ENCODE data around the gene SART3.

Gene SART3

GRCh38 chr12:108527166-108527496, 33.8 kb downstream of the SART3 start:
- H3K4me3 ChIP-seq (ENCODE audit: low read depth, low read length), result no peak overlapping the region

- H3K4me3 ChIP-seq (ENCODE audit: low read depth, low read length), result no peak overlapping the region
Measured at GRCh38 chr12:108526482-108527165, 34.3 kb downstream of the SART3 start.

DNA sequence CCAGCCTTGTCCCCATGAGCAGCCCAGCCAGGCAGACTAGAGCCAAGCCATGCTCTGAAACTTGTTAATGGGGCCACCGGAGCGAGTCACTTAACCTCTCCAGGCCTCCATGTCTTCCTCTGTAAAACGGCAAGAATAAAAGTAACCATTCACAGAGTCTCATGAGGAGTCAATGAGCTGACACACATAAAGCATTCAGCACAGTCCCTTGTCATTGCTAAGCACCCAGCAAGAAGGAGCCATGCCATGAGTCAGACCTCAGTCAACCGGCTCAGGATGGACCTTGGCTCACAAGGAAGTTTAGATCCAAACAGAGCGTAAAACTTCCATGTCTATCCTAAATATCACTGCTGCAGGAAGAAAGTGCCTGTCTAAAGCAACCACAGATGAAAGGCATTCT, 35.3 kb downstream of the SART3 start:
- no peak overlapping the region for H3K4me3 ChIP-seq (ENCODE audit: low read depth, low read length)

GRCh38 chr12:108523365-108523764, 37.6 kb downstream of the SART3 start:
- H3K4me3 ChIP-seq (ENCODE audit: low read depth, low read length), result no peak overlapping the region

DNA sequence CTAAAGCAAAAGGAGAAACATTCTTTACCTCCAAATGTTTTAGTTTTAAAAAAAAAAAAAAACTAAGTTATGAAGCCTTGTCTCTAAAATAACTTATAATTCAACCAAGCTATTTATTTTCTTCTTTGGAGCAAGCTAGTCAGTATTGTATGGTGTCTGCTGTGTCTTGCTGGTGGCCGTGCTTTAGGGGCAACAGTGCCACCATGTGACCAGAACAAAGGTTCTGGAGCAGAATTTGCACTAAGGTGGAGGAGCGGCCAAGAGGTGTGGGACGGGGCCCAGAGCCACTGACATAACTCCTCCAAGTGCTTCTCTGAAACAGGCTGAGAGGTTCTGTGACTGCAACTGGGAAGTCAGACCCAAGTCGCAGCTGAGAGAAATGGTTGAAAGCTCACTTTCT, 41.4 kb downstream of the SART3 start:
- no peak overlapping the region for H3K4me3 ChIP-seq (ENCODE audit: low read depth, low read length)

GRCh38 chr12:108518716-108519496, 42.1 kb downstream of the SART3 start:
- no peak overlapping the region for H3K4me3 ChIP-seq (ENCODE audit: low read depth, low read length)

- H3K4me3 ChIP-seq (ENCODE audit: low read depth, low read length), result no peak overlapping the region
Measured at GRCh38 chr12:108518101-108518715, 42.8 kb downstream of the SART3 start.

GRCh38 chr12:108517288-108518100, 43.5 kb downstream of the SART3 start:
- H3K4me3 ChIP-seq (ENCODE audit: low read depth, low read length), result no peak overlapping the region

- no peak overlapping the region for H3K4me3 ChIP-seq (ENCODE audit: low read depth, low read length)
Measured at GRCh38 chr12:108516511-108517275, 44.3 kb downstream of the SART3 start.

DNA sequence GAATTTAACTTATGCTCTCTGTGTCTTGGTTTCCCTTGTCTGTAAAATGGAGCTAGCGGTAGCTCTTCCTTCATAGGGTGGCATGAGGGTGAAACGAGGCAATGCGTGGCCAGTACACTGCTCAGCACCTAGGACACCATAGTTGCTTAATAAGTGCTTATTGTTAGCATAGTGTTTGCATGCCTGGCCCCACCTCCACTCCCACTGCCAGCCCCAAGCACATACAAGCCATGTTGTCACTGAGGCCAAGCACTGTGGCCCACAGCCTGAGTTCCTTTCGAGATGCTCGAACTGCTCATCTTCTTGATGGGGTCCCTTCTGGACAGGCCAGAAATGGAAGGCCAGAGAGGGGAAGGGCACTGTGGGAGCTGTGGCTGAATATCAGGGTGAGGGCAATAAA, 45.1 kb downstream of the SART3 start:
- H3K4me3 ChIP-seq (ENCODE audit: low read depth, low read length), result peak overlapping the region; percentile 87

DNA sequence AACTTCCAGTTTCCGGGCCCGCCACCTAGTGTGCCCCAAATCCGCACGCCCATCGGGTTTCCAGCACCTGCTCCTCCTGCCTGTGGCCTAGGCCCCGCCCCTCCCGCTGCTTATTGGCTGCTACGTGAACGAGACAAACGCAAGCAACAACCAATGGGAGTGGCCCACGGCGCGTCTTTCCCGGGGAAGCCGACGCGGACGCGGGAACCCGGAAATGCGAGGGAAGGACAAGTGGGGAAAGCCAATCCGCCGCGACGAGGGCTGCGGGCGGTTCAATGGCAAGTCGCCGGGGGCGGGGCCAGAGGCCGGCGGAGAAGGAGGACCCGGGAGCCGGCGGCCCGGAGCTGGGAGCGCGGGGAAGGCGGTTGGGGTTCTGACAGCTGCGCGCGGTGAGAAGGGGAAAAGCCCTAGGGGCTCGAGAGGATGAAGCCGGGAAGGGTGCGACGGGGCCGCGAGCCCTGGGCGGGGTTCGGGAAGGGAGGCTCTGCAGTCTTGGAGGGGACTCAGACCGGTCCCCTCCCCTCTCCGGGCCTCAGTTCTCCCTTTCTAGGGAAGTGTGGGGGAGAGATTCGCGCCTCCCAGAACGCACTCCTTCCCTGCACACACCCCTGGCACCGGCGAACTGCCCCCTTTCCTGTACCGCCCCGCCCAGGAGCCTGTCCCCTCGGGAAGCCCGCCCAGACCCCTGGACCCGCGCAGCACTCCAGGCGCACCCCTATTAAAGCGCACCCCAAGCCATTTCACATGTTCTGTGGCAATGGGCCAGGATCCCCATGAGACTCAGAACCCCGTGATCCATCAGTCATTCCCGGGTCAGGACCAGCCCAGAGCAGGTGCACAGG, 45.8 kb downstream of the SART3 start, which contains the start of gene FICD:
FICD (plus strand) TSS at position 305 of the 842 bp plus-strand sequence. CDS start 1,696 bp downstream, outside the sequence.
- peak within 1 kb of the TSS; percentile 87 for H3K4me3 ChIP-seq (ENCODE audit: low read depth, low read length)

DNA sequence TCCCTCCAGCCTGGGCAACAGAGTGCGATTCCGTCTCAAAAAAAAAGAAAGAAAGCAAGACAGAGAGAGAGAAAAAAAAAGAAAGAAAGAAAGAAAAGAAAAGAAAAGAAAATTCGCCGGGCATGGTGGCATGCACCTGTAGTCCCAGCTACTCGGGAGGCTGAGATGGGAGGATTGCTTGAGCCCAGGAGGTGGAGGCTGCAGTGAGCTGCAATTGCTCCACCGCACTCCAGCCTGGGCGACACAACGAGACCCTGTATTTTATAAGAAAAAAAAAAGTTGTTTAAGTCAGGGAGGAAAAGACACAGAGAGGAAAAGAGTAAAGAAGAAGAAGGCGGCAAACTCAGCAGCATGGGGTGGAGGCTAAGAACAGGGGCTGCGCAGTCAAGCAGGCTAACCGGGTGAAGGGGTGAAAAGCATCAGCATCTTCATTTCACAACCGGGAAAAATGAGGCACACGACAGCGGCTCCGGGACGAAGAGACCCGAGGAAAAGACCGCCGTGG, 46.5 kb downstream of the SART3 start:
- H3K4me3 ChIP-seq (ENCODE audit: low read depth, low read length), result peak overlapping the region; percentile 30

DNA sequence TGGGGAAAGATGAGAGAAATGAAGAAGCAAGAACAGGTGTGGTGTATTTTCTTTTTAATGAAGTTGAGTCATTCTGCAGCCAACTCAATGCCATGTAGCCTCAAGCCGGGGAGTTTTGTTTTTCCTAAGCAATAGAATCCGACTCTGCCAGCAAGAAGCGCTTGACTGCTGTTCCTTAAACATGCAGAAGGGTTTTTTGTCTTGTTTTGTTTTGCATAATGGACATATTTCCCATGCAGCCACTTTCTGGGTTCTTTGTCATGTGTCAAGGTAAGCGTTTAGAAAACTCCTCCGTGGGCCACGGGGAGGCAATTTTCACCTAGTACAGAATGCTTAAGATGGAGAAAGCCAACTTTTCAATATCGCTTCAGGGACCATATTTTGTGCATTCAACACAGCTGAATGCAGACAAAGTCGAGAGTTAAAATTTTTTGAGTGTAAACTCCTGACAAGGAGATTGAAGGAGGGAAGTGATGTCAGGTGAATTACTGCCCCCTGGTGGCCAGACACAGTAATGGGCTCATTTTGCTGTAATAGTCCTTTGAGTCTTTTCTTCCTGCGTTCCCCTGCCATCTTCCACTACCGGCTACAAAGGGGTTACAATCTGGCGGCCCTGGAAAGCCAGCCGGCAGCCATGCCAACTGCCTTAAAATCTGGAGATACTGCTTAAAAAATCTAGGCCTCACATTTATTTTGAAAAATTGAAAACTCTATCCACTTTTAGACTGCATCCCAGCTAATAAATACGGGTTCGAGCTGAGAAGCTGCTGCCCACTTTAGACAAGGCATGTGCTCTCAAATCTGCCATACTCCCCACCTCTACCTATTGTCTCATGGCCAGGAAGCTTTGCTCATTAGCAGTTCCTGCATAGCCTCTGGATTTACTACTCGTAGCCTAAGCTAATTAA, 49.1 kb downstream of the SART3 start:
- no peak overlapping the region for H3K4me3 ChIP-seq (ENCODE audit: low read depth, low read length)

DNA sequence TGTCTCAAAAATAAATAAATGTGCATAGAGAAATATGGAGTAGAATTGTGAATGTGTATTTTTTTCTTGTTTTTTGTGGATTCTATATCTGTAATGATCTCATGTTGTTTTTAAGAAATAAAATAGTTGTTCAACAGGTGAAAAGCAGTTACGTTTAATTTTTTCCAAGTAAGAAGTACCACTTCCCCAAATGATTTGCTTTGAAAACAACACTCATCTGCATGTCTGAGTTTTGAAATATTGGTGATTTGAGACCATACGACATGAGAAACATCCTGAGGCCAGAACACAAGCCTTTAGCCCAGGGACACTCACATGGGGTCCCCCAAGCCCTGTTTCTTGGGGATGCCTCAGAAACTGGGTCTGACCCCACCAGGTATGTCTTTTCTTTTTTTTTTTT, 50.1 kb downstream of the SART3 start:
- H3K4me3 ChIP-seq (ENCODE audit: low read depth, low read length), result no peak overlapping the region

GRCh38 chr12:108509806-108510205, 51.2 kb downstream of the SART3 start:
- H3K4me3 ChIP-seq (ENCODE audit: low read depth, low read length), result no peak overlapping the region

DNA sequence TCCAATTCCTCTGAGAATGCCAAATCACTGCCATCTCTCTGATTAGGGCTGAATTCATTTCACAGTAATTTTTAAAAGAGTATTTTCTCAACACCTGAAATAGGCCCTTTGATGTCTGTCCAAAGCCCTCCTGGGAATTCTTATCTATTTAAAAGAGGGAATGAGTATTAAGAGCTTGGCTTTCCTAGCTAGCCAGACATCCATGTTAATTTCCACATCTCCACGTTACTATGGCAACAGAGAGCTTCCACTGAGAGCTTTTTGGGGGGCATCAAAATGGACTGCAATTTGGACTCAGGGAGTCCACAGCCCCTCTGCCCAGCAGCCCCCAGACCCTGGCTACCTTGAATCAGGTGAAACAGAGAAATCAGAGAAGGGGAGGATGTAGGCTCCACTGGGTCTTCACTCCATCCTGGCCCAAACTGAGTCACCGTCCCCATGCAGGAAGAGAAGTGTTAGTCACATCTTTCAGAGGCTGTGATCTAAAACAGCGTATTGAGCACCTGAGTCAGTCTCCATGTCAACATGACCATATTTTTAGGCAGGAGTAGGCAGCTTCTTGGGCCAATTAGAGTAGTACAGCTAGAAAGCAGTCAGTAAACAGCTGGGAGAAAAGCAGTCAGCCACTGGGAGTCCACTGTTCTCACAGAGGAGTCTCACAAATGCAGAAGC, 52.9 kb downstream of the SART3 start:
- no peak overlapping the region for H3K4me3 ChIP-seq (ENCODE audit: low read depth, low read length)

GRCh38 chr12:108505129-108505528, 55.8 kb downstream of the SART3 start:
- H3K4me3 ChIP-seq (ENCODE audit: low read depth, low read length), result no peak overlapping the region

DNA sequence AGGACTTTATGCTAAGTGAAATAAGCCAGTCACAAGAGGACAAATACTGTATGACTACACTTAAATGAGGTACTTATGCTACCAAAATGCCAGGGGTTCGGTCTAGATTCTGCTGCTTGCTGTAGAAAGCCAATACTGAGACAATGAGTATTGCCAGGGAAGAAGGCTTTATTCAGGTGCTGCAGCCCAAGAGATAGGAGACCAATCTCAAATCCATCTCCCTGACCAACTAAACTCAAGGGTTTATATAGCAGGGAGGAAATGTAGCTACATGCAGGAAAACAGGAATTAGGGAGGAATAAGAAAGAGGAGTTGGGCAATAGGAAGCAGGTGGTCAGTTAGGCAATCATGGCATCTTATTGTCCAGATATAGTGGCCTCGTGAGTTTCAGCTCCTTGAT, 58.1 kb downstream of the SART3 start:
- no peak overlapping the region for H3K4me3 ChIP-seq (ENCODE audit: low read depth, low read length)

Measured in iPS-11a (cell line).